Posterior vena cava (tissue), 2 donors: Measurements from ENCODE around the gene KRT6A. TPM values are rescaled to one million over a fixed set of nuclear protein-coding genes. Genes with fewer than 3 reads are reported as not detected.

Source experiments
- DNase-seq: peaks from one replicate; pipeline ENCODE4 v3.0.0-alpha.2; 2020; ENCODE audit warnings: low spot score
- intact Hi-C, 2 donors: fragments of 100-400 bp; cut with DNase I; formaldehyde crosslinking; loops; one replicate each; pipeline versions ENCODE4 v1.14.1 to v1.14.2; 2022 to 2023
- total RNA-seq, 2 donors: library from RNA; stranded (reverse); fragmentation: NEBNext Ultra II Directional; extraction: Animal tissue kit (Norgen Biotek cat#: 25700); gene quantifications; one replicate each; pipeline ENCODE4 v1.2.1, GENCODE V29; 2021
- donor health status: DM: yes; HTN: yes; CAD: no.
- donor health status: DM: yes; HTN: yes; CAD: no.

KRT6A gene
- total RNA-seq, 2 donors from 2014 or later = not detected

DNA sequence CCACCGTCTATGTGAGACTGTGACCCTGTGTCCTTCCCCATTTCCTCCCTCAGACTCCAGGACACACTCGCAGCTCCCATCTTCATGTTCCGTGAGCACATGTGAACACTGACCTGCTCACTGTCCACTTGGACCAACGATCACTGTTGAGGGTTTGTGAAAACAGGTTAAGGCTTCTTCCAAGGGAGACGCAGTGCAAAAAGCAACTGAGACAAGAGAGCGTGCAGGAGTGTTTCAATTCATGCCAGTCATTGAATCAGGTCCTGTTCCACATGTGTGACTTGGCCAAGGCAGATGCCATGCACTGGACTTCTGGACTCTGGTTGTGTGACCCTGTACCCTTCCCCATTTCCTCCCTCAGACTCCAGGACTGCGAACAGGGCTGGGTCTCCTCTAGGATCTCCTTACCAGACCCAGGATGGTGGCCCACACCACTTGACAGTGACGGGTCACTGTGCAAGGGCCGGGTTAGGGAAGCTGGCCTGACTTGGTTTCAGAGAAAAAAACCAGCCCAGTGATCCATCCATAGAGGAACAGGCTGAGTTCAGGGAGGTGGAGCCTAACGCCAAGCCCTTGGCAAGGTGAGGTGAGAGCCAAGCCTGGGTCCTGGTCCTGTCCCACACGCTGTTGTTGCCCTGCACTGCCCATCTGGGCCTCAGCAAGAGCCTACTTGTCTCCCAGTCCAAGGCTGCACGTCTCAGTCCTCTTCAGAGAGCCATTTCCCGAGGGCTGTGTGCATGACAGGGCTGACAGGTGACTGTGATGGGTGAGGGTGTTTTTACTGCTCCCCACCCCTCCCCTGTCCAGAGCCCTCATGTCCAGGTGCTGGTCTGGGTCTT, 32.8 kb upstream of the KRT6A start:
- DNase-seq = no peak
- intact Hi-C loops = no loop called here

DNA sequence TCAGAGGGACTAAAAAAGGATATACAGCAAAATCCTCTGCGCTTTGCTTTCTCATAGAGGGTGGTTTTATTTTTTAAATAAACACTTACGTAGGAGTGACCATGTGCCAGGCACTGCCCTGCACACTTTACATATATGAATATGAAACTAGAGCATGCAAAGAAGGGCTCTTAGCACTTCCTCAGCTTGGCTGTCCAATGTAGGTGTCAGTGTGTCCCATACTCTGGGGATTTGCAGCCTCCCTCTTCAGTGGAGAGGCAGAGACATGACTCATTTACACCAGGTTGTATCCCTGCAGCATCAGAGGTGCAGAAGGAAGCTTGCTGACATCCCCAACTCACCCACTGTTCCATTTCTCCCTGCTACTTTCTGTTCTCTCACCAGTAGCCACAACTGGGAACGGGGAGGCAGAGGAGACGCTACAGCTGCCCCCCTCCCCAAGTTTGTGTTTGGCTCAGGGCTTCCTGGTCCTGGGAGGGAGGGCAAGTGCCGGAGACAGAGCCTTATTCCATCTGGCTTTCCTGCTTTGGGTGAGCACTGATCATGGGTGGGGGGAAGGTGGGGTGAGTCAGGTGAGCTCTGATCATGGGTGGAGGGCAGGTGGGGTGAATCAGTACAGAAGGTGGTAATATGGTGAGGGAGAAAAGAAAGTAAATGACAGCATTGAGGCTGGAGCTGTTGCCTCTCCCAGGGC, 32.0 kb upstream of the KRT6A start:
- intact Hi-C loops = no loop called here
- no peak for DNase-seq

DNA sequence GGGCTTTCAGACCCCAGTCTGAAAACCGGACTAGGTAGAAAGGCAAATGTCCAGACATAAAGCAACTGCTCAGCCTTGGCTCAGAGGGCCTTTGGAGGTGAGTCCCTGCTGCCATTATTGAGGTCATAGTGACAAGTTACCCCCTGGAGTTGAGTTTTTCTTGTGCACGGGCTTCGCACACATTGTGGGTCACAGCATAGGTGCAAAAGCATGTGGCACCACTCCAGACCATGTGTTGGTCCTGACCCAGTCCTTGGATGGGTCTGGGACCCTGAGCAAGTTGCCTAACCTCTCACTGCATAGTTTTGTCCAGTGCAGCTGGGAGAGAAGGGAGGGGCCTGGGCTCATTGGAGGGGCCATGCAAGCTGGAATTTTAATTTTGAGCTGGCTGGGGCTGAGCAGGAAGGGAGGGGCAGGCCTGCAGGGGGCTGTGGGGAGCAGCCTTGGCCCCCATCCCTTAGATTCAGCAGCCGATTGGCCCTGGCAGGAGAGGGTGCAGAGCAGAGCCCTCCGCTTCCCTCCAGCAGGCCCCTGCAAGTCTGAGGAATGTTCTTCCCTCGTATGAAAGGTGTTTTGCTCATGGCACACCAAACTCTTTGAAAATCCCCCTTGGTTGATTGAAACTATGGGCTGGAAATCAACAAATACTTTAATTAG, 31.3 kb upstream of the KRT6A start:
- intact Hi-C loops = no loop called here
- DNase-seq = no peak

DNA sequence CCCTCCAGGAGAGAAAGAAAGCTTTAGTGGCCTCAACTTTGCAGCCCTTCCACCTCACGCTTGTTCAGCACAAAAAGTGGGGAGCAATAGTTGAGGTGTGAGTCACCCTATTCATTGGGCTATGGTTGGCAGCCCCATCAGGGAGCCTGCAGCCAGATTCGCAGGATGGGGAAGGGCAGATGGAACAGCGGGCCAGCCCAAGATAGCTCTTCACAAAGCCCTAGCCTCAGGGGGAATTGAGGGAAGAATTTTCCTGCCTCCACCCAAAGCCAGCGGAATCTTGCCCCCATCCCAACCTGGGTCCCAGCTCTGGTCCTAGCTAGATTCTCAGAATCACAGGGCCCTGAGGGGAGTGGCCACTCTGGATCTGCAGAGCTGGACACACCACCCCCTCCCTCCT, 30.8 kb upstream of the KRT6A start:
- no peak for DNase-seq
- intact Hi-C loops = no loop called here

DNA sequence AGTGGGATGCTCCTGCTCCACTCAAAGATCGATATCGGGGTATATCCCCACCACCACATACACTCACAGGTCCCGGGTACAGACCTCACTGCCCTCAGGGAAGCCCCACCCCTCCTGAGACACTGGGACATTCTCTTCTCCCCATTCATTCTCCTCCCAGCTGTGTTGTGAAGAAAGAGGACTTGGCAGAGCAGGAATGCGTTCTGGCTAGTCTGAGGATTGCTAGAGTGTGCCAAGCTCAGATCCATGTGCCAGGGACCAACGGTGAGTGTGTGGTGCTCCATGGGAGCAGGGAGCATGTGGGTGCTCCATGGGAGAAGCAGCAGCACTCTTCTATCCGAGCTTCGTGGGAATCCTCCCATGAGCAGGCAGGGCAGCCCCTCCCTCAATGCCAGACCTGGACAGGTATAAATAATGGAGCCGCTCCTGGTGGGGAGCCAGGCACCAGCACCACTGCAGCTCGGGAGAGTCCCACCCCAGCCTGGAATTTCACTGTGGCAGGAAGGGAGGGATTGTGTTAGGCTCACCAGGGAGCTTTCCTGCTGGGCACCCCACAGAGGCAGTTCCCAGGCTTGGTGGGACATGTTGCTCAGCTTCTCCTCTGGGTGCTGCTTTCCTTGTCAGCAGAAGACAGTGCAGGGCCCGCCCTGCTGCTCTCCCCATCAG, 29.4 kb upstream of the KRT6A start:
- no peak for DNase-seq

DNA sequence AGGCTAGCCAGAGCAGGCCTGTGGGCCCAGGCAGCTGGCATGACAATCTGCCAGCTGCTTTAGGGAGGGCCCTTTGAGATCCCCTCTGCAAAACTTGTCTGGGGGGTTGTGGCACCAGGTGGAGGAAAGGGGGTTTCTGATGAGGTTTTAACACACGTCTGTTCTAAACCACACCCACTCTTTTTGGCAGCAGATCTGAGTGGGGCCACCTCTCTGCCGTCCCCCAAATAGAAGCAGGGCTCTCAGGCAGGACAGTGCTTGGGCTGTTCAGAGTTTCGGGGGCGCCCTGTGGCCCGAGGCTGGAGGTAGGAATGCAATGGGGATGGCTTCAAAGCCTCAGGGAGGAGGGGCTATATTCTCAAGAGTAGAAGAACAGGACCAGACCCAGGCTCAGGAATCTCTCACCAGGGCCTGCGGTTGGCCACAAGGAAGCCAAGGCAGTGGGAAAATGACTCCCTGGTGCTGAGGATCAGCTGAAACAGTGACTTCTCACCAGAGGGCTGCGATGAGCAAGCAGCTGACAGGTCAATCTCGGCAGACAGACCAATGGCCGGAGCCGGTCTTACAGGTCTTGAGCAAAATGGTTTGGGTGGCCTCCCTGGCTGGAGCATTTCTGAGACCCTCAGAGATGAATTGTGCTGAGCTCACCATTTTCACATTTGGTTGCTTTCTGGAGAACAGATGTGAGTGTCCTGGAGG, 28.7 kb upstream of the KRT6A start:
- intact Hi-C loops = no loop called here
- no peak for DNase-seq

More for the DNA sequence above, 29.4 kb upstream of the KRT6A start:
- intact Hi-C loops = no loop called here

DNA sequence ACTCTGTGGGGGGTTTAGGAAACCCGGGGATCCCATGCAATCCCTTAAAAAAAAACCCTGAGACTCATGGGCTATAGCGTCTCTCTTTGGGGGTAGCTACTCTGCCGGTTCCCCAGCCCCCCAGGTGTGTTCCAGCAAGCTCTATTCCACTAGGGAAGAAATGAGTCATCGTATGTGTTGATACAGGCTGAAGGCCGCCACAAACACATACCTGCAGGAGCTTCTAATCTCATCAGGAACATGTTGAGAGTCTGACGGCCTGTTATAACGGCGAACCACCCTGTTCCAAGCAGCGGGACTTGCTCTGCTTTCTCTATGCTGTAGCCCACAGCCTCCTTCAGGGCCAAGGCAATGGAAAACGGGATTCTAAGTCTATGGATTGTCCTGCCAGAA, 28.1 kb upstream of the KRT6A start:
- intact Hi-C loops = no loop called here

DNA sequence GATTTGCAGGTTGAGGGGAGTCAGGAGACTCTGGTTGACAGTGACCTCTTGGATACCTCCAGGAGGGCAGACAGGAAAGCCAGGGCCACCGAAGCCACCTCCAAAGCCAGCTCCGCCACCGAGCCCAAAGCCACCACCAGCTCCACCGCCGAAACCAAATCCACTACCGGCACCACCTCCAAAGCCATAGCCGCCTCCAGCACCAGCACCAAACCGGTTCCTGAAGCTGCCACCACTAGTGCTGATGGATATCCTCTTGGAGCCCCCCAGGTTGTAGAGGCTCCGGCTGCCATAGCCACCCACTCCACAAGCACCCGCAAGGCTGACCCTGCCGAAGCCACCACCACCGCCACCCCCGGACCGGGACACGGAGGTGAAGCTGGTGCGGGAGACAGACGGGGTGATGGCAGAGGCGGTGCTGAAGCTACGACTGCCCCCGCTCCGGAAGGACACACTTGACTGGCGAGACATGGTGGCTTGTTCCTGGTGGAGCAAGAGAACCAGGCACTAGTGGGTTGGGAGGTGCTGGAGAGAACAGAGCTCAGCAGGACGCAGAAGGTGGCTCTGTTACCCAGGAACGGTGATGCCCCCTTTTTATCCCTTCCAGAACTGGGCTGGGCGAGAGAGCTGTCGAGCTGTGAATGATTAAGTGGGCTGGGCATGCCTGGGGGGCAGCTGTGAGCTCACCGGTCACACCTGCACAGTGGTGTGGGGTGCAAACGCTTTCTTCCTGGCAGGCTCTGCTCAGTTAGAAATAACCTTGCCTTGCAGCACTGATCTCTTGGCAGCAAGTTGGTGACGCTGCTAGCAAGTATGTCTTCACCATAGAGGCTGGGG, 27.0 kb upstream of the KRT6A start, which contains the start of gene KRT5:
Gene KRT5, minus strand, starts transcription at position 569 of the 837 bp plus-strand sequence. Its CDS starts 98 bp downstream, at position 471.
- DNase-seq = peak; percentile 66
- intact Hi-C loops = no loop called here

More for the DNA sequence above, 28.1 kb upstream of the KRT6A start:
- DNase-seq = no peak

DNA sequence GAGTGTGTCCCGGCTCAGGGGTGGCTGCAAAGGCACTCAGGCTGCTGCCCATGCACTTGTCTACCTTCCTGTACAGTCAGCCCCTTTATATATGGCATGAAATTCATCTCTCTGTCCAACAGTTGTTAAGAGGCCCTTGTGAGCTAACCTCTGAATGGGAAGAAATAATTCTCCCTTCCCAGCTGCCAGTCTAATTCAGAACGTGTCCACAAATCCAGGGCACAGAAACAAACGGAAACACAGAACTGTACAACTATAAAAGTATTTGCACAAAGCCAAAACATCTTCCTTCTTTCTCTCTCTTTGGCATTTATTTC, 26.3 kb upstream of the KRT6A start:
- DNase-seq = no peak
- intact Hi-C loops = no loop called here

DNA sequence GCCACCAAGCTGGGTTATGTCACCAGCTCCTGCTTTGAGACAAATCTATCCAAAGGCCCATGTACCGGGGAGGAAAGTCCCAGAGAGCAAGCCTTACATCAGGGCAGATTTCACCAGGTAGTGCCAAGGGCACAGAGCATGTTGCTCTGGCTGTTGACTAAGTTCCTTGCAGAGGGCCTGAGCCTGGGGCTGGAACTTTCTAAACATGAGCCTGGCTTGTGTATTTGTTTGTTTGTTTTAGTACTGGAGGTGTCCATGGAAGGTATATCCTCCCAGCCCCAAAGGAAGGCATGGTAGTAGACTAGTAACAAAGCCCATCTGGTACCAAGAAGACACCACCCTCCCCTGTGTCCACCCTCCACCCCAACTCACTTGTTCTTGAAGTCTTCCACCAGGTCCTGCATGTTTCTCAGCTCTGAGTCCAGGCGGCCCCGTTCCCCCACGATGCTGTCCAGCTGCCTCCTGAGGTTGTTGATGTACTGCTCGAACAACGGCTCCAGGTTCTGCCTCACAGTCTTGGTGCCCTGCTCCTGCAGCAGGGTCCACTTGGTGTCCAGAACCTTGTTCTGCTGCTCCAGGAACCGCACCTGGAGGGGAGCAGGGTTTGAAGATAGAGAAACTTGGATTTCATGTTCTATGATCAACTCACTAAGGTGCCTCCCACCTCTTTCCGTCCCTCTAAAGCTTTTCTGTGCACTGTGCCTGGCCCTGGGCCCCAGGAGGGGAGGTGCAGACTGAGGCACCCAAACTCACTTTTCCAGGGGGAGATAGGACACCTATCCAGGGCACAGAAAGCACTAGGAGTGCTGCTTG, 25.7 kb upstream of the KRT6A start:
- no peak for DNase-seq
- intact Hi-C loops = no loop called here

DNA sequence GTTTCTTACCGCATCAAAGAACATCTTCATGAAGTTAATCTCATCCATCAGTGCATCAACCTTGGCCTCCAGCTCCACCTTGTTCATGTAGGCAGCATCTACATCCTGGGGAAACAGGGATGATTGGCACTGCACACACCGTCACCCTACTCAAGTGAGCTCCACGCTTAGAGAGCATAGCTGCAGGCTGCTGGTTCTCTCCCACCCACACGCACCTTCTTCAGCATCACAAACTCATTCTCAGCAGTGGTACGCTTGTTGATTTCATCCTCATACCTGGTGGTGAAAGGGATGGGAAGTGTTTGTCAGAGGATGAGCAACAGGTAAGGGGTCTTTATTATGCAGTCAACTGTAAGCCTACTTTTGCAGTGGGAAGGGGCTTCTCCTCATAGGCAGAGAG, 24.8 kb upstream of the KRT6A start:
- intact Hi-C loops = no loop called here
- no peak for DNase-seq

DNA sequence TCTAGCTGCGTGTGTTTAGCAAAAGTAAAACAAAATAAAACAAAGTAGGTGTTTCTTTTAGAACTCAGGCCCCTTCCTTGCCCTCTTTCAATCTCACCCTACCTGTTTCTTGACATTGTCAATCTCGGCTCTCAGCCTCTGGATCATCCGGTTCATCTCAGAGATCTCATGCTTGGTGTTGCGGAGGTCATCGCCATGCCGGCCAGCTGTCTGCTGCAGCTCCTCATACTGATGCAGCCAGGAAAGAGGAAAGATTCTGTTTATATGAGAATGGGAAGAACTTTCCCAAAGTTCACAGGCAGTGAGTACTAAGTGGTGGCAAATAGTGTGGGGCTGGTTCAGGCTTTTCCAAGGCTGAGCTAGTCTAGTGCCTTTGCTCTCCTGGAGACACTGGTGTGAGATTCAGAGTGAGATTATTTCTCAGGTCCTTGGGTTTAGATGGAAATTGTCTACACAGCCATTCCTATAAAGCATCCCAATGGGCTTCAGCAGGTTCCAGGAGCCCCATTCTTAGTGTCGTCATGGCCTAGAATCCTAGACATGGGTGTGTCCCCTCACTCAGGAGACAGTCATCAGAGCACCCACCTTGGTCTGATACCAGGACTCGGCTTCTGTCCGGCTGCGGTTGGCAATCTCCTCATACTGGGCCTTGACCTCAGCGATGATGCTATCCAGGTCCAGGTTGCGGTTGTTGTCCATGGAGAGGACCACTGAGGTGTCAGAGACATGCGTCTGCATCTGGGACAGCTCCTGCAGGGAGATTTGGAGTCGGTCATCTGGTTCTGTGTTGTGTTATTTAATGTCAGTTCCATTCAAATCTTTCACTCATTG, 24.2 kb upstream of the KRT6A start:
- no peak for DNase-seq
- intact Hi-C loops = no loop called here

DNA sequence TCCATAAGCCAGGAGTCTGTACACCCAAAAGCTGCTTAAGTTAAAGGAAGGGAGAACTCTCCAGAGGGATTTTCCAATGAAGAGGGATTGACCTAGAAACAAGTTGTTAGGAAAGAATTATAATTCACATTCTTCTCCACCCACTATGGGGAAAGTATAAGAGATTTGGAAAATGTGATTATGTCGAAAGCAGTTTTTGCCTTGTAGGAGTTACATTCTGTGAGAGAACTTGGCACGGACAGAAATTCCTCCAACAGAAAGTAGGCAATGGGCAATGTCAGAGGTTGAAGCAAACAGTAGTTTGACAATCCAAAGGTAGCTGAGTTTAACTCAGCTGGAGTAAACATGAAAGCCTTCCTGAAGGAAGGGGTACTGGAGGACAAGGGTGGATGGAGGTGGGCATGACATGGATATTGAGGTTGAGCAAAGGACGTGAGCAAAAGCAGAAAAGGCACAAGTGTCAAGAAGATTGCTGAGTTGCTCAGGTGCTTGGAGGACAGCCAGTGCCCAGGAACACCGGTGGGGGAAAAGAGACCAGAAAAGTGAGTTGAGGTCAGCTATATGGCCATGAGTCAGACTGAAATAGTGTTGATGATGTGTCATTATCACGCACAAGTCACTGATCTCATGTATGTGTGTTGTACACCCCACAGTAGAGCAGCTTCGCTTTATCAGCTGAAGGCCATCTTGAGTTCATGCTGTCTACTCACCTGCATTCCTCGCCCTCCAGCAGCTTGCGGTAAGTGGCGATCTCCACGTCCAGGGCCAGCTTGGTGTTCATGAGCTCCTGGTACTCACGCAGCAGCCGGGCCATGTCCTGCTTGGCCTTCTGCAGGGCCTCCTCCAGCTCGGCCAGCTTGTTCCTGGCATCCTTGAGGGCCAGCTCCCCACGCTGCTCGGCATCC, 23.1 kb upstream of the KRT6A start:
- intact Hi-C loops = no loop called here

DNA sequence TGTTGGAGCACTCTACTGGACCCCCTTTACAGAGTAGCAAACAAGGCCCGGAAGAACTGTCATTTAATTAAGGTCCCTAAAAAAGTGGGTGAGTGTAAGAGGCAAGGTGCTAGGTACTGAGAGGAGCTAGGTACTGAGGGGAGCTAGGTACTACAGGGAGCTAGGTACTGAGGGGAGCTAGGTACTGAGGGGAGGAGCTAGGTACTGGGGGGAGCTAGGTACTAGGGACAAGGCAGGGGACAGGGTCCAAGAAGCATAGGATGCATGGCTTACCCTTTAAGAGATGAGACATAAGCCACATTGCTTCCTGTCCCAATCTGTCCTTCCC, 22.2 kb upstream of the KRT6A start:
- intact Hi-C loops = no loop called here
- no peak for DNase-seq

More for the DNA sequence above, 23.1 kb upstream of the KRT6A start:
- DNase-seq = no peak

DNA sequence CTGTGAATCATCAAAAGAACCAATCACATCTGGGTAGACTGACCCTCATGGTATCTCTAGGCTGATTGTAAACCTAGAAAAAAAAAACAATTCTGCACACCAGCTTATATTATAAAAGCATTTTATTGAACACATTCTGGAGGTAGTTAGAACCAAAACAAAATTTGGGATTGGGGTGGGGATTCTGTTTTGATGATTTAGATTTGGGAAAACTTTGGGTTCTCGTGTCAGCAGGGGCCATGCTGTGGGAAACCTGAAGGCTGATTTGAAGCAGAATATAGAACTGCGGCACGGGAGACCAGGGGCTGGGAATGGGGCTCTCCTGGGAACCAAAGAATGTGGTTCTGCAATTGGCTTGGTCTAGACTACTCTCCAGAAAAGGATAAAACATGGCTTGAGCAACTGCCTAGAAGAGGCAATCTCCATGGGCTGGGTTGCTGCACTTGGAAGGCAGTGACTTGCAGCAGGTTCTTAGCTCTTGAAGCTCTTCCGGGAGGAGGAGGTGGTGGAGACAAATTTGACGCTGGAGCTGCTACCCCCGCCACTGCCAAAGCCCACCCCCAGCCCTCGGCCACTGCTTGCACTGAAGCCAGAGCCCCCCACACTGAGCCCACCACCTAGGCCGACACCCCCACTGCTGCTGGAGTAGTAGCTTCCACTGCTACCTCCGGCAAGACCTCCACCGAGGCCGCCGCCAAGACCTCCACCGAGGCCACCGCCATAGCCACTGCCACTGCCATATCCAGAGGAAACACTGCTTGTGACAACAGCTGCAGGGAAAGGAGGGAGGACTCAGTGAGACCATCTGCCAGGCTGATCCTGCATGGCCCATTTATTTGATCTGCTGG, 21.6 kb upstream of the KRT6A start:
- intact Hi-C loops = no loop called here
- DNase-seq = peak; percentile 78
